ENCODE results near the gene ZNF346.
A peak's percentile ranks its signal among the peaks of the same experiment; 100 is the strongest.

DNA sequence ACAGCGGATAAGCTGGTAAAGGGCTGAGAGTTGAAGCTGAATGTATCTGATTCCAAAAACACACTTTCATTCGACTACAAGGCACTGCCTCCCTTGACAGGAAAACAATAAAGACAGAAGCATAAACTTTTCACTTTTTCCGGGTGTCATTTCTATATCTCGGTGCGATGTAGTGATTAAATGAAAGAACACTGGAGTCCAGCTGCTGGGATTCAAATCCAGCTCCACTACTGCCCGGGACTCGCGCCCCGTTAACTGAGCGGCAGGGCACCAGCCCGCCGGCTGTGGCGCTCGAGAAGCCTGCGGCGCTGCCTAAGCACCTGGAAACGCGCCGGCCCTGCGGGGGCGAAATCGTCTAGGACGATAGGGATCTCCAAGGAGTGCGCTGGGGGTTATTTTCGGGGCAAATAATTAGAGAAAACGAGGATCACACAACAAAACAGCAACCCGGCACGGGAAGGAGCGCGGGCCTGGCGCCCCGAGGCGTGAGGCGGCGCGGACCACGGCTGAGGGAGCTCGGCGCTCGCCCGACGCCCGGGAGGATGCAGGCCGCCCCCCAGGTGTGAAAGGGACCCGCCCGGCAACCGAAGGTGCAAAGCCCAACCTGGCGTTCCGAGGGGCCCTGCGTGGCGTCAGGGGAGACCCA, 16.8 kb upstream of the ZNF346 start:
- TF ChIP-seq POLR2A (IDR thresholded peaks at IDR 0.05) (no peak), CTCF (IDR thresholded peaks at IDR 0.05 in 8 of 11, conservative IDR thresholded peaks at IDR 0.05 in 3 of 11) (peak in 9 of 11 experiments; percentile 18 to 72 (median 54)), POLR2AphosphoS5 (IDR thresholded peaks at IDR 0.05) (peak; percentile 3 to 67 (median 10))

All from spleen (tissue), 7 donors.